HT1080 (cell line): ENCODE data around the gene SDR42E1. TPM values are rescaled to one million over a fixed set of nuclear protein-coding genes. Genes with fewer than 3 reads are reported as not detected.
"Not testable (repeated sequence)": the region's sequence is repeated elsewhere in the genome, so short reads cannot be mapped to it uniquely, and the experiment has no call there.

Source experiments
- DNase-seq: peaks from one replicate; pipeline ENCODE4 v3.0.0-alpha.2; 2015; ENCODE audit warnings: low read depth
- total RNA-seq: library from RNA; depleted of rRNA; stranded (reverse); fragments of >200 nt; shearing (Covaris generic); gene quantifications from 2 replicates; pipeline ENCODE4 v1.2.3, GENCODE V29; 2014

The SDR42E1 gene
- total RNA-seq, 1 experiment from 2014 or later: 5.9 TPM

GRCh38 chr16:82037666-82038065 is 26.4 kb upstream of the SDR42E1 start:
- DNase-seq: no peak

GRCh38 chr16:82037251-82037650 is 26.0 kb upstream of the SDR42E1 start:
- DNase-seq: no peak

- DNase-seq: peak; percentile 90
Observed at GRCh38 chr16:82034981-82035612, 23.8 kb upstream of the SDR42E1 start, which contains the start of gene HSD17B2. Gene HSD17B2, plus strand, starts transcription at chr16:82035253. Its CDS starts 172 bp downstream, at chr16:82035425.

- no peak for DNase-seq
Observed at GRCh38 chr16:82033683-82034300, 22.5 kb upstream of the SDR42E1 start.

GRCh38 chr16:82033006-82033405 is 21.7 kb upstream of the SDR42E1 start:
- DNase-seq: no peak

GRCh38 chr16:82031116-82032084 is 20.1 kb upstream of the SDR42E1 start:
- DNase-seq: peak; percentile 82

GRCh38 chr16:82027629-82028064 is 16.4 kb upstream of the SDR42E1 start:
- DNase-seq: no peak

GRCh38 chr16:82024883-82025282 is 13.6 kb upstream of the SDR42E1 start:
- DNase-seq: no peak

GRCh38 chr16:82024316-82024715 is 13.0 kb upstream of the SDR42E1 start:
- no peak for DNase-seq

GRCh38 chr16:82023206-82023605 is 11.9 kb upstream of the SDR42E1 start:
- DNase-seq: no peak

- DNase-seq: no peak
Observed at GRCh38 chr16:82020051-82020450, 8.8 kb upstream of the SDR42E1 start.

GRCh38 chr16:82019535-82019934 is 8.3 kb upstream of the SDR42E1 start:
- DNase-seq: no peak

- DNase-seq: no peak
Observed at GRCh38 chr16:82017911-82018568, 6.8 kb upstream of the SDR42E1 start.

GRCh38 chr16:82016964-82017363 is 5.7 kb upstream of the SDR42E1 start:
- DNase-seq: no peak

- DNase-seq: peak; percentile 71
Observed at GRCh38 chr16:82016263-82016662, 5.0 kb upstream of the SDR42E1 start.

- DNase-seq: no peak
Observed at GRCh38 chr16:82013139-82013538, 1.9 kb upstream of the SDR42E1 start.

GRCh38 chr16:82010649-82011048 is 621 bp downstream of the SDR42E1 start:
- no peak for DNase-seq

- not testable (repeated sequence) for DNase-seq
Observed at GRCh38 chr16:82009789-82010188, 1.5 kb downstream of the SDR42E1 start.

- DNase-seq: no peak
Observed at GRCh38 chr16:82008957-82009592, 2.2 kb downstream of the SDR42E1 start.

- no peak for DNase-seq
Observed at GRCh38 chr16:82007189-82007588, 4.1 kb downstream of the SDR42E1 start.

- no peak for DNase-seq
Observed at GRCh38 chr16:82006036-82006435, 5.2 kb downstream of the SDR42E1 start.
